B cell (primary cell): ENCODE results near the gene ZEB2. TPM values are rescaled to one million over a fixed set of nuclear protein-coding genes. Genes with fewer than 3 reads are reported as not detected.

Experiments used
- ATAC-seq: fragments of 200-7000 bp; cut with Tn5 transposase; one replicate; pipeline ENCODE4 v1.10.0; 2021; ENCODE audit warnings: low read depth, mild to moderate bottlenecking, moderate number of reproducible peaks, moderate library complexity
- CTCF ChIA-PET: fragments of 350-600 bp; sonication (Branson Sonifier 250); formaldehyde crosslinking; loops from one replicate; lab custom pipeline; 2021; ENCODE audit warnings: antibody characterized with exemption, inconsistent platforms; lab: Charles Lee
- POLR2A ChIA-PET: fragments of 350-600 bp; sonication (Branson Sonifier 250); formaldehyde crosslinking; loops from one replicate; lab custom pipeline; 2021; ENCODE audit warnings: antibody characterized with exemption; lab: Charles Lee
- DNase-seq: peaks from one replicate; pipeline ENCODE4 v3.0.0; 2013
- H2AFZ ChIP-seq: 2 replicates; pipeline ENCODE4 v1.6.1; 2012; ENCODE audit warnings: mild to moderate bottlenecking, low read depth, low read length; ENCODE audit not compliant: insufficient read depth, poor library complexity, severe bottlenecking
- H3K27ac ChIP-seq, 2 donors: 1 replicate in 1 of 2; 2 replicates in 1 of 2; pipeline ENCODE4 v1.5.1; 2012 to 2013; ENCODE audit warnings: low read length in 2 of 2, mild to moderate bottlenecking in 2 of 2, moderate library complexity in 1 of 2
- H3K27me3 ChIP-seq, 4 experiments: fragments of 200-600 bp in 1 of 4; sonication (generic) in 1 of 4; replicated peaks in 1 of 4; 1 replicate in 2 of 4; 2 replicates in 2 of 4; pipeline versions ENCODE4 v1.6.1 to v1.7.0; 2013 to 2016; ENCODE audit warnings: low read length in 3 of 4, mild to moderate bottlenecking in 2 of 4, mixed read lengths in 1 of 4, moderate library complexity in 1 of 4; ENCODE audit not compliant: insufficient read depth in 4 of 4, control insufficient read depth in 3 of 4; ENCODE audit errors: control extremely low read depth in 1 of 4
- H3K36me3 ChIP-seq, 2 experiments: replicated peaks in 1 of 2; 1 replicate in 1 of 2; 2 replicates in 1 of 2; pipeline versions ENCODE4 v1.6.1 to v1.7.1; 2013; ENCODE audit warnings: low read length in 1 of 2; ENCODE audit not compliant: insufficient read depth in 2 of 2, control insufficient read depth in 1 of 2; ENCODE audit errors: control extremely low read depth in 1 of 2, extremely low read depth in 1 of 2
- H3K4me1 ChIP-seq, 2 donors: fragments of 200-600 bp in 1 of 2; sonication (generic) in 1 of 2; 1 replicate in 1 of 2; 2 replicates in 1 of 2; pipeline versions ENCODE4 v1.5.1 to v1.6.1; 2013 to 2017; ENCODE audit warnings: low read length in 2 of 2; ENCODE audit not compliant: control insufficient read depth in 2 of 2, insufficient read depth in 2 of 2
- H3K4me2 ChIP-seq: replicated peaks from 2 replicates; pipeline ENCODE3; 2012; ENCODE audit warnings: mild to moderate bottlenecking, low read depth, low read length; ENCODE audit not compliant: poor library complexity, severe bottlenecking
- H3K4me3 ChIP-seq, 5 experiments: fragments of 200-600 bp in 1 of 5; sonication (generic) in 1 of 5; 1 replicate in 3 of 5; 2 replicates in 2 of 5; pipeline versions ENCODE4 v1.5.1 to v1.7.0; 2011 to 2016; ENCODE audit warnings: low read length in 4 of 5, mild to moderate bottlenecking in 4 of 5, low read depth in 2 of 5, control low read depth in 1 of 5, moderate library complexity in 1 of 5; ENCODE audit not compliant: insufficient read depth in 1 of 5; ENCODE audit errors: control extremely low read depth in 1 of 5, extremely low read depth in 1 of 5
- H3K79me2 ChIP-seq: fragments of 200-600 bp; sonication (generic); one replicate; pipeline ENCODE4 v1.6.0; 2016; ENCODE audit warnings: low read length; ENCODE audit not compliant: control insufficient read depth, insufficient read depth
- H3K9ac ChIP-seq: fragments of 200-600 bp; sonication (generic); 2 replicates; pipeline ENCODE4 v1.6.1; 2017; ENCODE audit warnings: mild to moderate bottlenecking, low read length, moderate library complexity
- H3K9me3 ChIP-seq, 3 donors: one replicate each; pipeline versions ENCODE4 v1.6.1 to v1.7.1; 2013; ENCODE audit warnings: low read length in 2 of 3; ENCODE audit not compliant: control insufficient read depth in 2 of 3, insufficient read depth in 1 of 3; ENCODE audit errors: control extremely low read depth in 1 of 3
- H4K20me1 ChIP-seq: 2 replicates; pipeline ENCODE4 v1.6.0; 2012; ENCODE audit warnings: mild to moderate bottlenecking, low read length; ENCODE audit not compliant: insufficient read depth, control insufficient read depth, poor library complexity, severe bottlenecking
- H3K27ac Mint-ChIP-seq: one replicate; pipeline ENCODE4 v1.8.0; 2021; ENCODE audit warnings: mixed read lengths
- H3K27me3 Mint-ChIP-seq: one replicate; pipeline ENCODE4 v1.8.0; 2021; ENCODE audit warnings: mixed read lengths
- H3K4me1 Mint-ChIP-seq: one replicate; pipeline ENCODE4 v1.8.0; 2021; ENCODE audit warnings: mixed read lengths
- H3K4me3 Mint-ChIP-seq: one replicate; pipeline ENCODE4 v1.8.0; 2021; ENCODE audit warnings: mixed read lengths
- H3K9me3 Mint-ChIP-seq: one replicate; pipeline ENCODE4 v1.8.0; 2022; ENCODE audit warnings: mixed read lengths; ENCODE audit not compliant: insufficient read depth
- CTCF ChIP-seq: fragments of 200-600 bp; IDR thresholded peaks from one replicate; pipeline ENCODE4 v1.8.0; 2022; ENCODE audit warnings: antibody characterized with exemption, mild to moderate bottlenecking
- EZH2 ChIP-seq: IDR thresholded peaks from 2 replicates; pipeline ENCODE4 v1.6.1; 2012; ENCODE audit warnings: borderline replicate concordance, low read depth, mild to moderate bottlenecking, moderate library complexity, low read length; ENCODE audit not compliant: insufficient read depth, poor library complexity, severe bottlenecking
- WGBS: methylation state at CpG from one replicate; pipeline ENCODE4 v1.1.5; 2013; ENCODE audit warnings: missing lambda C conversion rate; ENCODE audit not compliant: insufficient coverage; 5-methylcytosine and 5-hydroxymethylcytosine counted together
- intact Hi-C: fragments of 100-400 bp; cut with micrococcal nuclease; formaldehyde crosslinking; loops from one replicate; pipeline ENCODE4 v1.10.0; 2022
- polyA plus RNA-seq: library from polyadenylated mRNA; depleted of rRNA; stranded (reverse); fragments of >200 nt; gene quantifications from 2 replicates; pipeline ENCODE4 v1.2.3, GENCODE V29; 2012
- total RNA-seq, 2 donors: library from RNA; stranded (reverse); fragments of 120-200 nt in 1 of 2; gene quantifications; 1 replicate in 1 of 2; 2 replicates in 1 of 2; pipeline versions ENCODE4 v1.2.3 to v1.2.4, GENCODE V29; 2013 to 2022

ZEB2 gene
- total and polyA plus RNA-seq, 2 donors (not counting 1 experiment from before 2014, with no cell fraction given): 56.3 to 217 TPM

- Mint-ChIP-seq H3K4me1 (peaks cover 54% of the 10 kb centered on the region), H3K9me3 (no peaks in the 10 kb centered on the region), H3K27me3 (no peaks in the 10 kb centered on the region), H3K4me3 (peak overlapping the region; percentile 72), H3K27ac (peak overlapping the region; percentile 80)
- ATAC-seq (peak; percentile 49), DNase-seq (peak; percentile 41)
- Histone ChIP-seq H3K4me1 (peaks cover 38 to 43% of the 10 kb centered on the region in 2 donors), H3K9me3 (no peaks in the 10 kb centered on the region), H3K27ac (peak overlapping the region; percentile 8 to 55), H4K20me1 (peaks cover 27% of the 10 kb centered on the region), H3K79me2 (peaks cover 45% of the 10 kb centered on the region), H3K9ac (peak overlapping the region; percentile 15), H3K27me3 (no peaks in the 10 kb centered on the region), H2AFZ (no peak overlapping the region), H3K36me3 (peaks cover 7 to 35% of the 10 kb centered on the region in 2 experiments), H3K4me2 (peak overlapping the region; percentile 39), H3K4me3 (no peak overlapping the region)
- intact Hi-C loops: loop anchor here (2.0 to 10.0 kb wide), 2 partner anchors 14 to 258 kb away; no protein-coding TSS in a partner anchor
- no CpG with 5 or more reads among the region's 1 CpG for WGBS
- ChIA-PET POLR2A (no interaction called here), CTCF (no interaction called here)
- TF ChIP-seq CTCF: no peak
- no peak for TF ChIP-seq EZH2
Measured at GRCh38 chr2:144426355-144426754, 93.6 kb downstream of the ZEB2 start.

GRCh38 chr2:144424559-144425240, 95.2 kb downstream of the ZEB2 start:
- DNase-seq: no peak
- CTCF ChIA-PET: no interaction called here
- no peaks in the 10 kb centered on the region for H3K27me3 Mint-ChIP-seq
- peak overlapping the region in 1 of 2 donors; percentile 32 for H3K27ac ChIP-seq
- intact Hi-C loops: loop anchor here (10.0 kb wide), 1 partner anchor 260 kb away; no protein-coding TSS in a partner anchor
- no peak overlapping the region for H3K4me3 Mint-ChIP-seq
- peaks cover 44% of the 10 kb centered on the region for H3K79me2 ChIP-seq
- no peak overlapping the region for H3K9ac ChIP-seq
- ATAC-seq: peak; percentile 29
- POLR2A ChIA-PET: interaction anchor here (0.7 kb wide), 1 partner anchor 349 kb away, joined by 3 read pairs; no protein-coding TSS in a partner anchor
- H3K36me3 ChIP-seq: peaks cover 13 to 50% of the 10 kb centered on the region in 2 experiments
- no peak overlapping the region for H3K27ac Mint-ChIP-seq
- H3K4me1 ChIP-seq: peaks cover 28 to 43% of the 10 kb centered on the region in 2 donors
- peaks cover 13% of the 10 kb centered on the region for H4K20me1 ChIP-seq
- no peak overlapping the region for H2AFZ ChIP-seq
- no peak overlapping the region for H3K4me2 ChIP-seq
- no peak overlapping the region for H3K4me3 ChIP-seq
- no peaks in the 10 kb centered on the region for H3K9me3 ChIP-seq
- TF ChIP-seq EZH2: no peak
- TF ChIP-seq CTCF: no peak
- no peaks in the 10 kb centered on the region for H3K27me3 ChIP-seq
- H3K9me3 Mint-ChIP-seq: no peaks in the 10 kb centered on the region
- no CpG with 5 or more reads among the region's 4 CpGs for WGBS
- H3K4me1 Mint-ChIP-seq: peaks cover 64% of the 10 kb centered on the region
